NCI-H446 (cell line): ENCODE data around the gene MRPS18C.
"Not testable (repeated sequence)": the region's sequence is repeated elsewhere in the genome, so short reads cannot be mapped to it uniquely, and the experiment has no call there.

Experiments used
- DNase-seq, 2 experiments: peaks; one replicate each; lab custom pipeline; 2025; lab: John Stamatoyannopoulos, UW

The MRPS18C gene

GRCh38 chr4:83498187-83498586 lies 42.3 kb downstream of the MRPS18C start:
- DNase-seq, result no peak

- DNase-seq, result not testable (repeated sequence)
Measured at GRCh38 chr4:83501671-83502070, 45.8 kb downstream of the MRPS18C start.

- DNase-seq, result no peak
Measured at GRCh38 chr4:83503974-83504373, 48.1 kb downstream of the MRPS18C start.

- no peak for DNase-seq
Measured at GRCh38 chr4:83504503-83504902, 48.6 kb downstream of the MRPS18C start.

- no peak for DNase-seq
Measured at GRCh38 chr4:83504996-83505395, 49.1 kb downstream of the MRPS18C start.

GRCh38 chr4:83509156-83509585 lies 53.3 kb downstream of the MRPS18C start:
- DNase-seq, result peak; percentile 4 to 51

- DNase-seq, result no peak
Measured at GRCh38 chr4:83510442-83510841, 54.6 kb downstream of the MRPS18C start.
